Measurements from ENCODE around the gene DOCK9. TPM values are rescaled to one million over a fixed set of nuclear protein-coding genes. Genes with fewer than 3 reads are reported as not detected.

DOCK9 gene
- total RNA-seq, 1 experiment from 2014 or later, result 7.7 TPM

- DNase-seq, result no peak
- H3K36me3 ChIP-seq (replicated peaks; ENCODE audit: control insufficient read depth, insufficient read depth, low read length), result no peaks in the 10 kb centered on the region
- H3K4me3 ChIP-seq (ENCODE audit: insufficient read depth, low read depth, low read length), result no peak overlapping the region
- H3K27me3 ChIP-seq (ENCODE audit: control insufficient read depth, insufficient read depth, low read length), result no peaks in the 10 kb centered on the region
Measured at GRCh38 chr13:98989469-98990235, 11.8 kb upstream of the DOCK9 start.

- no peak for DNase-seq
- Histone ChIP-seq H3K27me3 (ENCODE audit: control insufficient read depth, insufficient read depth, low read length) (no peaks in the 10 kb centered on the region), H3K4me3 (ENCODE audit: insufficient read depth, low read depth, low read length) (no peak overlapping the region), H3K36me3 (replicated peaks; ENCODE audit: control insufficient read depth, insufficient read depth, low read length) (no peaks in the 10 kb centered on the region)
Measured at GRCh38 chr13:98988780-98989179, 10.9 kb upstream of the DOCK9 start.

GRCh38 chr13:98988277-98988676 is 10.4 kb upstream of the DOCK9 start:
- Histone ChIP-seq H3K4me3 (ENCODE audit: insufficient read depth, low read depth, low read length) (no peak overlapping the region), H3K27me3 (ENCODE audit: control insufficient read depth, insufficient read depth, low read length) (no peaks in the 10 kb centered on the region), H3K36me3 (replicated peaks; ENCODE audit: control insufficient read depth, insufficient read depth, low read length) (no peaks in the 10 kb centered on the region)
- DNase-seq, result no peak

GRCh38 chr13:98987275-98987674 is 9.4 kb upstream of the DOCK9 start:
- H3K27me3 ChIP-seq (ENCODE audit: control insufficient read depth, insufficient read depth, low read length), result no peaks in the 10 kb centered on the region
- H3K36me3 ChIP-seq (replicated peaks; ENCODE audit: control insufficient read depth, insufficient read depth, low read length), result no peaks in the 10 kb centered on the region
- no peak for DNase-seq
- H3K4me3 ChIP-seq (ENCODE audit: insufficient read depth, low read depth, low read length), result no peak overlapping the region

- H3K4me3 ChIP-seq (ENCODE audit: insufficient read depth, low read depth, low read length), result no peak overlapping the region
- no peaks in the 10 kb centered on the region for H3K36me3 ChIP-seq (replicated peaks; ENCODE audit: control insufficient read depth, insufficient read depth, low read length)
- no peak for DNase-seq
- no peaks in the 10 kb centered on the region for H3K27me3 ChIP-seq (ENCODE audit: control insufficient read depth, insufficient read depth, low read length)
Measured at GRCh38 chr13:98986226-98986846, 8.5 kb upstream of the DOCK9 start.

- DNase-seq, result no peak
- Histone ChIP-seq H3K27me3 (ENCODE audit: control insufficient read depth, insufficient read depth, low read length) (no peaks in the 10 kb centered on the region), H3K4me3 (ENCODE audit: insufficient read depth, low read depth, low read length) (no peak overlapping the region), H3K36me3 (replicated peaks; ENCODE audit: control insufficient read depth, insufficient read depth, low read length) (no peaks in the 10 kb centered on the region)
Measured at GRCh38 chr13:98985591-98985990, 7.7 kb upstream of the DOCK9 start.

GRCh38 chr13:98984983-98985382 is 7.1 kb upstream of the DOCK9 start:
- H3K4me3 ChIP-seq (ENCODE audit: insufficient read depth, low read depth, low read length), result no peak overlapping the region
- no peaks in the 10 kb centered on the region for H3K27me3 ChIP-seq (ENCODE audit: control insufficient read depth, insufficient read depth, low read length)
- peak; percentile 48 for DNase-seq

GRCh38 chr13:98984118-98984517 is 6.3 kb upstream of the DOCK9 start:
- H3K36me3 ChIP-seq (replicated peaks; ENCODE audit: control insufficient read depth, insufficient read depth, low read length), result no peaks in the 10 kb centered on the region
- DNase-seq, result no peak

More at GRCh38 chr13:98984983-98985382, 7.1 kb upstream of the DOCK9 start:
- no peaks in the 10 kb centered on the region for H3K36me3 ChIP-seq (replicated peaks; ENCODE audit: control insufficient read depth, insufficient read depth, low read length)

GRCh38 chr13:98983182-98983581 is 5.3 kb upstream of the DOCK9 start:
- no peaks in the 10 kb centered on the region for H3K36me3 ChIP-seq (replicated peaks; ENCODE audit: control insufficient read depth, insufficient read depth, low read length)
- no peak overlapping the region for H3K4me3 ChIP-seq (ENCODE audit: insufficient read depth, low read depth, low read length)
- DNase-seq, result no peak
- H3K27me3 ChIP-seq (ENCODE audit: control insufficient read depth, insufficient read depth, low read length), result no peaks in the 10 kb centered on the region

More at GRCh38 chr13:98984118-98984517, 6.3 kb upstream of the DOCK9 start:
- H3K27me3 ChIP-seq (ENCODE audit: control insufficient read depth, insufficient read depth, low read length), result no peaks in the 10 kb centered on the region
- H3K4me3 ChIP-seq (ENCODE audit: insufficient read depth, low read depth, low read length), result no peak overlapping the region

GRCh38 chr13:98981369-98982080 is 3.7 kb upstream of the DOCK9 start:
- Histone ChIP-seq H3K4me3 (ENCODE audit: insufficient read depth, low read depth, low read length) (no peak overlapping the region), H3K27me3 (ENCODE audit: control insufficient read depth, insufficient read depth, low read length) (no peaks in the 10 kb centered on the region), H3K36me3 (replicated peaks; ENCODE audit: control insufficient read depth, insufficient read depth, low read length) (no peaks in the 10 kb centered on the region)
- no peak for DNase-seq

- DNase-seq, result no peak
- H3K36me3 ChIP-seq (replicated peaks; ENCODE audit: control insufficient read depth, insufficient read depth, low read length), result no peaks in the 10 kb centered on the region
- H3K4me3 ChIP-seq (ENCODE audit: insufficient read depth, low read depth, low read length), result no peak overlapping the region
- no peaks in the 10 kb centered on the region for H3K27me3 ChIP-seq (ENCODE audit: control insufficient read depth, insufficient read depth, low read length)
Measured at GRCh38 chr13:98979012-98979660, 1.3 kb upstream of the DOCK9 start.

GRCh38 chr13:98978280-98978679 is 416 bp upstream of the DOCK9 start:
- DNase-seq, result no peak
- Histone ChIP-seq H3K36me3 (replicated peaks; ENCODE audit: control insufficient read depth, insufficient read depth, low read length) (no peaks in the 10 kb centered on the region), H3K27me3 (ENCODE audit: control insufficient read depth, insufficient read depth, low read length) (no peaks in the 10 kb centered on the region), H3K4me3 (ENCODE audit: insufficient read depth, low read depth, low read length) (no peak overlapping the region)

- H3K36me3 ChIP-seq (replicated peaks; ENCODE audit: control insufficient read depth, insufficient read depth, low read length), result no peaks in the 10 kb centered on the region
- H3K27me3 ChIP-seq (ENCODE audit: control insufficient read depth, insufficient read depth, low read length), result no peaks in the 10 kb centered on the region
- DNase-seq, result no peak
- H3K4me3 ChIP-seq (ENCODE audit: insufficient read depth, low read depth, low read length), result no peak overlapping the region
Measured at GRCh38 chr13:98976941-98977340, 923 bp downstream of the DOCK9 start.

- no peaks in the 10 kb centered on the region for H3K27me3 ChIP-seq (ENCODE audit: control insufficient read depth, insufficient read depth, low read length)
- H3K4me3 ChIP-seq (ENCODE audit: insufficient read depth, low read depth, low read length), result no peak overlapping the region
- no peak for DNase-seq
- H3K36me3 ChIP-seq (replicated peaks; ENCODE audit: control insufficient read depth, insufficient read depth, low read length), result no peaks in the 10 kb centered on the region
Measured at GRCh38 chr13:98976338-98976737, 1.5 kb downstream of the DOCK9 start.
